Calu3 (cell line): ENCODE measurements around the gene IL1RN. TPM values are rescaled to one million over a fixed set of nuclear protein-coding genes. Genes with fewer than 3 reads are reported as not detected.

Source experiments
- BruUV-seq: library from RNA; stranded (reverse); fragments of 400-500 nt; replicated peaks from 2 replicates; lab custom pipeline; 2021; lab: Mats Ljungman, UMichigan
- CTCF ChIA-PET: fragments of 300-600 bp; sonication (Branson Sonifier 250); formaldehyde crosslinking; loops from one replicate; lab custom pipeline; 2022; ENCODE audit warnings: antibody characterized with exemption; lab: Charles Lee
- DNase-seq: peaks from one replicate; pipeline ENCODE4 v3.0.0; 2022
- H3K27ac Mint-ChIP-seq: one replicate; pipeline ENCODE4 v1.8.0; 2022; ENCODE audit warnings: mixed read lengths; ENCODE audit not compliant: unreplicated experiment
- H3K27me3 Mint-ChIP-seq: one replicate; pipeline ENCODE4 v1.8.0; 2022; ENCODE audit warnings: mixed read lengths; ENCODE audit not compliant: unreplicated experiment
- H3K36me3 Mint-ChIP-seq: one replicate; pipeline ENCODE4 v1.8.0; 2022; ENCODE audit warnings: mild to moderate bottlenecking, moderate library complexity, mixed read lengths; ENCODE audit not compliant: insufficient read depth, unreplicated experiment
- H3K4me1 Mint-ChIP-seq: one replicate; pipeline ENCODE4 v1.8.0; 2022; ENCODE audit warnings: mild to moderate bottlenecking, low read depth, mixed read lengths; ENCODE audit not compliant: unreplicated experiment
- H3K4me3 Mint-ChIP-seq: one replicate; pipeline ENCODE4 v1.8.0; 2022; ENCODE audit warnings: mild to moderate bottlenecking, low read depth, moderate library complexity, mixed read lengths; ENCODE audit not compliant: unreplicated experiment
- H3K9me3 Mint-ChIP-seq: one replicate; pipeline ENCODE4 v1.8.0; 2022; ENCODE audit warnings: low read depth, mixed read lengths; ENCODE audit not compliant: unreplicated experiment
- intact Hi-C: fragments of 100-400 bp; cut with micrococcal nuclease; formaldehyde crosslinking; loops from one replicate; pipeline ENCODE4 v1.10.0; 2022; ENCODE audit not compliant: unreplicated experiment
- total RNA-seq: library from RNA; stranded (reverse); gene quantifications from 2 replicates; pipeline ENCODE4 v1.2.3, GENCODE V29; 2022
- TF ChIP-seq, protein P1 (sequence below): fragments of 200-600 bp; IDR thresholded peaks from one replicate; pipeline ENCODE4 v1.8.0; 2022; ENCODE audit warnings: antibody characterized with exemption; ENCODE audit not compliant: unreplicated experiment

The IL1RN gene
- total RNA-seq, 1 experiment from 2014 or later = 19.4 TPM

GRCh38 chr2:113085542-113085941, 41.9 kb upstream of the IL1RN start:
- Mint-ChIP-seq H3K36me3 (peaks cover 2% of the 10 kb centered on the region), H3K27me3 (no peaks in the 10 kb centered on the region), H3K9me3 (no peaks in the 10 kb centered on the region), H3K27ac (no peak overlapping the region), H3K4me3 (no peak overlapping the region), H3K4me1 (peaks cover 18% of the 10 kb centered on the region)
- DNase-seq = no peak
- TF ChIP-seq, protein P1, sequence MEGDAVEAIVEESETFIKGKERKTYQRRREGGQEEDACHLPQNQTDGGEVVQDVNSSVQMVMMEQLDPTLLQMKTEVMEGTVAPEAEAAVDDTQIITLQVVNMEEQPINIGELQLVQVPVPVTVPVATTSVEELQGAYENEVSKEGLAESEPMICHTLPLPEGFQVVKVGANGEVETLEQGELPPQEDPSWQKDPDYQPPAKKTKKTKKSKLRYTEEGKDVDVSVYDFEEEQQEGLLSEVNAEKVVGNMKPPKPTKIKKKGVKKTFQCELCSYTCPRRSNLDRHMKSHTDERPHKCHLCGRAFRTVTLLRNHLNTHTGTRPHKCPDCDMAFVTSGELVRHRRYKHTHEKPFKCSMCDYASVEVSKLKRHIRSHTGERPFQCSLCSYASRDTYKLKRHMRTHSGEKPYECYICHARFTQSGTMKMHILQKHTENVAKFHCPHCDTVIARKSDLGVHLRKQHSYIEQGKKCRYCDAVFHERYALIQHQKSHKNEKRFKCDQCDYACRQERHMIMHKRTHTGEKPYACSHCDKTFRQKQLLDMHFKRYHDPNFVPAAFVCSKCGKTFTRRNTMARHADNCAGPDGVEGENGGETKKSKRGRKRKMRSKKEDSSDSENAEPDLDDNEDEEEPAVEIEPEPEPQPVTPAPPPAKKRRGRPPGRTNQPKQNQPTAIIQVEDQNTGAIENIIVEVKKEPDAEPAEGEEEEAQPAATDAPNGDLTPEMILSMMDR = no peak
- CTCF ChIA-PET = no interaction called here
- intact Hi-C loops = loop anchor here (2.0 kb wide), 2 partner anchors 33 to 113 kb away; no protein-coding TSS in a partner anchor
- BruUV-seq = no TSS peak

- BruUV-seq = no TSS peak
- Mint-ChIP-seq H3K4me3 (no peak overlapping the region), H3K4me1 (peaks cover 14% of the 10 kb centered on the region), H3K9me3 (no peaks in the 10 kb centered on the region), H3K27ac (no peak overlapping the region), H3K27me3 (no peaks in the 10 kb centered on the region), H3K36me3 (no peaks in the 10 kb centered on the region)
- intact Hi-C loops = no loop called here
- TF ChIP-seq, protein P1 = no peak
- no peak for DNase-seq
- CTCF ChIA-PET = interaction anchor here (1.2 kb wide), 1 partner anchor 48 kb away, joined by 3 read pairs; no protein-coding TSS in a partner anchor
These were observed 39.0 kb upstream of the IL1RN start for GRCh38 chr2:113088213-113088992.

DNA sequence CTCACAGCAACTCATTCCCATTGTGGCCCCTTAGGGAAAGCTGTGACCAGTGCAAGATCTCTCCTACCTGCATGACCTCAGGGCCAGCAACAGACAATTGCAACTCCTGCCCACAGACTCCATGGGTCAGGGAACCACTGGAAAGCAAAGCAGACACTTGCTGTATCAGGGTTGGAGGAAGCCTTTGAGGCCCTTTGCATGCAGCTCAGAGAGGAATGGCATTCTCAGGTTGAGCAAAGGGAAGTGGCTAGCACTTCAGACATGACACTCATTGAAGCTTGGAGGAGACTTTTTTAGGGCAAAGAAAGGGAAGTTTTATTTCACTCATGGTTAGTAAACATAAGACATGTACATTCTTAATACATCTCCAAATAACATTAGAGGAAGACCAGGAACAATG, 37.5 kb upstream of the IL1RN start:
- H3K4me1 Mint-ChIP-seq = peaks cover 9% of the 10 kb centered on the region
- no TSS peak for BruUV-seq
- DNase-seq = no peak
- H3K36me3 Mint-ChIP-seq = no peaks in the 10 kb centered on the region
- H3K27ac Mint-ChIP-seq = no peak overlapping the region
- CTCF ChIA-PET = interaction anchor here (1.0 to 1.2 kb wide), 2 partner anchors 34 to 47 kb away, joined by 3 read pairs; no protein-coding TSS in a partner anchor
- intact Hi-C loops = no loop called here
- no peaks in the 10 kb centered on the region for H3K27me3 Mint-ChIP-seq
- no peak overlapping the region for H3K4me3 Mint-ChIP-seq
- H3K9me3 Mint-ChIP-seq = no peaks in the 10 kb centered on the region
- TF ChIP-seq, protein P1 = no peak

DNA sequence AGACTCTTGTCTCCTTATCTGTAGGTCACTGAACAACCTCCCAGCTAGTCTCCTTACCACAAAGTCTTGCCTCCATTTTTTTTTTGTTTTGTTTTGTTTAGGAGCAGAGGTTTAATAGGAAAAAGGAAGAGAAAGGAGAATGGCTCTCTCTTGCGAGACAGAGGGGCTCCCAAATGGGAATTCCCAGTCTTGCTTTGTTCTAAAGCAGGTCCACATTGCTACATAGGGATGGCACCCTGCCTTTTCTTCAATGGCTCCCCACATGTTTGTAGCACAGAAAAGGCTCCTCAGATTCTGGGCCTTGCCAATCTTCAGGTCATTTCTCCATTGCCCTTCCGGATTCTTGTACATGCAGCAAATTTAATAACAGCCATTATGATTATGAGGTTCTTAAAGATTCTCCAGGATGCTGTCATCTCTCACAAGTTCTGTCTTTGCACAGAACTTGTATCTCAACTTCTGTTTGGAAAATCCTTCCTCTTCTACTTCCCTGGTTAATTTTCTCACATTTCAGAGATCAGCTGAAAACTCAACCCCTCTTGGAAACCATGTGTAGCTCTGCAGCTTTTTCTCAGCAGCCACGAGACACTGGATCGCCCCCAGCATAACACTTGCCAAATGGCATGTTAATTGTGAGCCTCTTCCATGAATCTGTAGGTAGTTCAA, 36.0 kb upstream of the IL1RN start:
- no peak for DNase-seq
- Mint-ChIP-seq H3K9me3 (no peaks in the 10 kb centered on the region), H3K27me3 (no peaks in the 10 kb centered on the region), H3K36me3 (no peaks in the 10 kb centered on the region), H3K4me3 (no peak overlapping the region), H3K4me1 (no peaks in the 10 kb centered on the region), H3K27ac (no peak overlapping the region)
- no TSS peak for BruUV-seq
- CTCF ChIA-PET = no interaction called here
- TF ChIP-seq, protein P1 = no peak
- intact Hi-C loops = no loop called here
